ENCODE data around the gene SEC16A.
A peak's percentile ranks its signal among the peaks of the same experiment; 100 is the strongest.

SEC16A gene

DNA sequence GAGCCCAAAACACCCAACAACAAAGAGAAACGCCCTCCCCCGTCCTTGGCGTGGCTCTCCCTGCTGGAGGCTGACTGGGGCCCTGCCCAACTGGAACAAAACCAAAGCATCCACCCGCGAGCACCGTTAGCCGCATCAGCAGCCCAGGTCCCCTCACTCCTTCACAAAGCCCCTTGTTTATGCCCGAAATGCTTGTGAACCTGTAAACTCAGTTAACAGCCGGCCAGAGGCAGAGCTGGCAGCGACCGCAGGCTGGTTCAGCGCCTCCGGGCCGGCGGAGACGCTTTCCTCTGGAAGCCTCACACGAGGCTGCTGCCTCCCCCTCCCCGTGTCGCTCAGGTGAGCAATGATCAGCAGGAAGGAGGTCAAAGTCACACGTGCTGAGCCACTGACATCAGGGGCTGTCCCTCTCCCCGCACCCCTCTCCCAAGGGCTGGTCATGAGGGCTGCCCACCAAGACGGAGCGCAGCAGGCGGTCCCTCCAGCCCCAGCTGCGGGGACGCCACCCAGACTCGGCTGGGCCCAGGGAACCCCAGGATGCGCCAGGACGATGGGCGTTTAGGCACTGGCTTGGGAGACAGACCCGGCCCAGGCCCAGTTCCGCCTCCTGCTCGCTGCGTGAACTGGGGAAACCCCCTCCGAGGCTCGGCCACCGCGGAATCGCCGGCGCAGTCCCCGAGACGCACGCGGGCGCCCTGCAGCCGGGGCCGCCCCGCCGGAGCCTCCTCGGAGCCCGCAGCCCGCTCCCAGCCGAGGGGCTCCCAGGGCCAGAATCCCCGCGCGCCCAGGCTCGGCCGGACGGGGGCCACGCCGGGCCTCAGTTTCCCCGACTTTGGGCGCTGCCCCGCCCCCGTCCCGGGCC, 83.4 kb downstream of the SEC16A start:
- DNase-seq, result peak; percentile 66

- no peak for DNase-seq
Observed at GRCh38 chr9:136398286-136398685, 84.6 kb downstream of the SEC16A start.

- no peak for DNase-seq
Observed at GRCh38 chr9:136397643-136398042, 85.2 kb downstream of the SEC16A start.

GRCh38 chr9:136396219-136396515, 86.7 kb downstream of the SEC16A start:
- no peak for DNase-seq

GRCh38 chr9:136395345-136396218, 87.3 kb downstream of the SEC16A start:
- DNase-seq, result no peak

DNA sequence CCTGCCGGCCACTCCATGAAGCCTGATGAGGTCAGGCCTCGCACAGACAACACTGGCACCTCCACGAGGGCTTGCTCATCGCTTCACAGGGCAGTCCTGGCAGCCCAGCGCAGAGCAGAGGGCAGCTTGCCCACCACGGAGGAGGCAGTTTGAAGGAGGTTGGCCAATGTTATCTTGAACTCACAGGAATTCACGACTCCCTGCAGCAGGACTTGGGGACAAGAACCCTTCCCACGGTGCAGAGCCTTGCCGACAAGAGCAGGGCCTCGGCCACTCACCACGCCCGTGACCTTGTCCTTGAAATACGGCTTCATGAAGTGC, 87.9 kb downstream of the SEC16A start:
- DNase-seq, result no peak

GRCh38 chr9:136394312-136395019, 88.4 kb downstream of the SEC16A start:
- DNase-seq, result no peak

DNA sequence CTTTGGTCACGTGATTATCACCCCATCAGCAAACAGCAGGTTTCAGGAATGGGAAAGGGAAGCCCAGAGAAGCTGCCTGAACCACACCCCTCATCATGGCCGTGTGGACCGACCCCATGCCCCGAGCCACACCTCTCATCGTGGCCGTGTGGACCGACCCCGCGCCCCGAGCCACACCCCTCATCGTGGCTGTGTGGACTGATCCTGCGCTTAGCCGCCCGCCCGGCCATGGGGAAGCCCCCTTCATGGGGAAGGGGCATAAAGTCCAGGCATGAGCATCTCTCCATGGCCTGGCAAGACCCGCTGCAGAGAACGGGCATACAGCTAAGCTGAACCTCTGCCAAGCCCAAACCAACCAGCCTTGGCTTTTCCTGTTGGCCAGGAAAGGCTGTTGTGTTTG, 89.3 kb downstream of the SEC16A start:
- DNase-seq, result no peak

DNA sequence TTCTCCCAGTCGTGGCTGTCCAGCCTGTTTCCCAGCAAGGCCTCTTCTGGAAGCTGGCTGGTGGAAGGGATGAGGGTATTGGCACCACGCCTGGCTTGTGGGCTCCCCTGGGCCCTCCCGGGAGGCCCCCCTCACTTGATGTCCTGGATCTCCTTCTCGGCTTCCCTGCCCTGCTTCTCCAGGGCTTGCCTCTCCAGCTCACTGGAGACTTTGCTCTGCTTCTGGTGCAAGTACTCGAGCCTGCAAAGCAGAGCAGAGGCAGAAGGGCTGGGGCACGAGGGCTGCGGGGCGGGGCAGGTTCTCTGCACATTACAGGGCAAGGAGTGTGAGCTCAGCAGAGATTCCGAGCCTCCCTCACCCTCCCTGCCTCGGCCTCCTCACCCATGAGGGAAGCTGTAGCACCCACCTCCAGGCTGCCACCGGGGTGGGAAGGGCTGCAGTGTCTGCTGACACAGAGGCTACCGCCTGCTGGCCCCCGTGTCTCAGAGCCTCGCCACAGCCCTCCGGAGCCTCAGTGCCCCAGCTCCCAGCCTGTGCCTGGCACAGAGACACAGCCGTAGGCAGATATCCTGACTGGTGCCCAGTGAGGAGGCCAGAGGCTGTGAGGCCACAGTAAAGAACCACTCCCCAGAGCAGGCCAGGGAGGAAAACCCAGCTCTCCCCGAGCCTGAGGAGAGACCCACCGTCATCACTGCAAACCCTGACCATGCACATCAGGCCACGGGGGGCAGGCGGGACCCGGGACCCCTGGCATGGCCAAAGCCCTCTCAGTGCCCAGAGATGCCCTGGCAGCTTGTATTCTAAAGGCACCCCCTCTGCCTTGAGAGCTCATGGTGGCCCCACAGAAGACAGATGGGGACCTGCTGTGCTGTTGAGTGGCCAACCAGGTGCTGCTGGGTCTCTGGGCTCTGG, 90.0 kb downstream of the SEC16A start:
- DNase-seq, result no peak

DNA sequence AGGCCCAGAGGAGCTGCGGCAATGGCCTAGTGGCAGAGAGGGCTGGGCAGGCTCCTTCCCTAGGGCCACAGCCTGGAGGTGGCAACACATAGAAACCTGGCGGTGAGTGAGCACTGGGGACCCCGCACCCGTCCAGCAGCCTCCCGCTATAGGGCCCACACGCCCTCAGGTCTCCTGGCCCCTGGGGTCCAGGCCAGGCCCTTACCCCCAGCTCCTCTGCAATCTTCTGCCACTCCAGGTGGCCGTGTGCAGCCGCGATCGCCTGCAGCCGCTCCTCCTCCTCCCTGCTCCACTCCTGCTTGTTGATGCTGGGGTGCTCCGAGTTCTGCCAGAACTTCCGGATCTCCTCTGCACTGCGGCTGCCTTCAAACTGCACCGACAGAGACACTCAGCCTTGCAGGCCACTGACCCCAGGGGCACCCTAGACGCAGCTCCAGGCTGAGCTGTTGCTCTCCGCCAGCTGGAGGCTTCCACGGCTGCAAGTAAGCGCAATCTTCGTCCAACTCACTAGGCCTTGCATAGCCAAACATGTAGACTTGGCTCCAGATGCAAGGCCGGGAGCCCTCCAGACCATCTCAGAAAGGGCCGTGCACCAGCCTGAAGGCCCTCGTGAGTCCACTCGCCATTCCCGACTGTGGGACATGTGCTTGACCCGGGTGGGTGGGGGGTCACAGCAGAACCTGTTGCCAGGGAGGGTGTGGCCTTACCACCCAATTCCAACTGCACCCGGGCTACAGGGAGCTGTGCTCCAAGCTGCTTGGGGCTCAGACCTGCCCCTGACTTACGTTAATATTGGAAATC, 90.9 kb downstream of the SEC16A start:
- no peak for DNase-seq

Data from DMS53 (cell line).